Omental fat pad (tissue), 4 donors: ENCODE data around the gene HOXA4. TPM values are rescaled to one million over a fixed set of nuclear protein-coding genes. Genes with fewer than 3 reads are reported as not detected.
A peak's percentile ranks its signal among the peaks of the same experiment; 100 is the strongest.

ENCODE experiments used
- ATAC-seq: fragments of 150-250 bp; one replicate; pipeline ENCODE4 v1.9.1; 2016; ENCODE audit warnings: mild to moderate bottlenecking, moderate library complexity; ENCODE audit not compliant: low FRiP score
- DNase-seq: peaks from one replicate; pipeline ENCODE4 v3.0.0-alpha.2; 2019; ENCODE audit warnings: low spot score
- CTCF ChIP-seq, 3 donors: fragments of 450-650 bp; IDR thresholded peaks; one replicate each; pipeline ENCODE4 v1.5.1; 2016 to 2017; ENCODE audit warnings: antibody characterized with exemption in 3 of 3, mild to moderate bottlenecking in 3 of 3, moderate library complexity in 2 of 3
- total RNA-seq, 4 donors: library from RNA; depleted of rRNA; stranded (reverse); fragments of >200 nt; gene quantifications; one replicate each; pipeline ENCODE4 v1.1.0, GENCODE V29; 2016

HOXA4 gene
- total RNA-seq, 4 donors from 2014 or later = 1.6 to 5.7 (median 3.1) TPM

GRCh38 chr7:27139334-27140125 is 9.0 kb upstream of the HOXA4 start:
- no peak for ATAC-seq
- peak; percentile 21 for DNase-seq
- TF ChIP-seq CTCF (IDR thresholded peaks at IDR 0.05) = no peak

- no peak for ATAC-seq
- TF ChIP-seq CTCF (IDR thresholded peaks at IDR 0.05) = no peak
- DNase-seq = no peak
Observed at GRCh38 chr7:27138985-27139333, 8.4 kb upstream of the HOXA4 start.

- ATAC-seq (no peak), DNase-seq (peak; percentile 16)
- TF ChIP-seq CTCF (IDR thresholded peaks at IDR 0.05) = no peak
Observed at GRCh38 chr7:27138472-27138871, 7.9 kb upstream of the HOXA4 start.

DNA sequence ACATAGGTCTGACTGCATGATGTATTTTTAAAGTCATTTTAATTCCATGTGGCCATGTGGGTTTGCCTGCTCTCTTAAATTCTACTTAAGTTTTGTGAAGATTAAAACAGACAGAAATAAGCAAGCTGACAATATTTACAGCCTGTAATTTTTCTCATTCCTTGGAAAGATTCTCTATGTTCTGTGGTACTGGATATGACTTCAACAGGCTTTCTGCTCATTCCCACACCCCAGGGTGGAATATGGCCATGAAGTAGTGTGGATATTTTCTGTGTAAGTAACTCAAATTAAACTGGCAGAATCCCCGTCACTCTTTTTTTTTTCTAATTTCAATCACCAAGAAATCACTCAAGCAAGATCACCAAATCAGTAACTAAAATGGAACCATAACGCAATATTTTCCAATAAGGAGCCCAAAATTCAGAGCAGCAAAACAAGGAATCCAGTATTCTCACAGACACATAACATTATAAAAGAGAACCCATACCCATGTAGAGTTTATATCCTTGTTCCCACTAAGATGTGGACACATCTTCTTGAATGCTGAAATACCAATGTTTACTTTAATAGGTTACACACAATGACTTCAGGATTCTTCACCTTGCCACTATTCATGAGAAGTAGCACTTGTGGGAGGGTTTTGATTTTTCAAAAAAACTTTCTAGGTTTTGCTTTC is 7.2 kb upstream of the HOXA4 start:
- no peak for TF ChIP-seq CTCF (IDR thresholded peaks at IDR 0.05)
- ATAC-seq (no peak), DNase-seq (no peak)

GRCh38 chr7:27134392-27134791 is 3.8 kb upstream of the HOXA4 start:
- no peak for TF ChIP-seq CTCF (IDR thresholded peaks at IDR 0.05)
- ATAC-seq = peak; percentile 40
- DNase-seq = peak; percentile 19

DNA sequence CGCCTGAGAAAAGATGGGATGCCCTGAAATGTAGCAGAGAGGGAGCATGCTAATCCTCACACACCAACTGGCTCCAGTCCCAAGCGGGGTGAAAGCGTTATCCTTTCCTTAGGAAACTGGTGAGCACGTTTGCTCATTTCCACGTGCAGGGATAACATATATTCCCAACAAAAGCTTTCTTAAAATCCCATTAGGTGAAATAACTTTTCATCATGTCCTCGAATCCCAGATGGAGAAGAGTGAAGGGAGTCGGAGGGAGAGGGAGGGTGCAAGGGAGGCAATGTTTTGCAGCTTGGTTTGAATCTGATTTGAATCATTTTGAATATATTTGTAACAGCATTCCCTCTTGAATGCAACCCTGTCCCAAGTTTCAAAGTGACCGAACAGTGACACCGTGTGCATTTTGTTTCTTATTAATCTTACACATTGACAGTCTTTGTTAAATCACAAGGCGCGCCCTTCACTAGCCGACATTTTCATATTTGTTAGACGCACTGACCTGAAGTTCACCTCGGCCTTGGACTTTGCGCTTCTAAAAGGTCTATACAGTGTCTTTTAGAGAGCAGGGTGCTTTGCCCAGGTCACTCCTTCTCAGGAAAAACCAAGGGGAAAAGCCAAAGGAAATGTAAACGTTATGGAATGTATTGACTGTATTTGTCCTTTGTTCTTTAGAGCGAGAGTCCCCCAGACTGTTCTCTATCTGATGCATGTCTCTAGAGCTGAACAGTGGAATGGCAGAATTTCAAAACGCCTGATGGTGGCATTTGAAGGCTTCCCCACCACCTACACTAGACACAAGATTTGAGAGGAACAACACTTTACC is 3.1 kb upstream of the HOXA4 start:
- DNase-seq = peak; percentile 20
- no peak for TF ChIP-seq CTCF (IDR thresholded peaks at IDR 0.05)
- no peak for ATAC-seq
